ENCODE data around the gene SH3YL1. TPM values are rescaled to one million over a fixed set of nuclear protein-coding genes. Genes with fewer than 3 reads are reported as not detected.
A peak's percentile ranks its signal among the peaks of the same experiment; 100 is the strongest.

Gene SH3YL1
- total RNA-seq, 1 donor from 2014 or later: 8.9 TPM

- DNase-seq (ENCODE audit: low read depth in 2 of 2): no peak
These were observed 18.8 kb upstream of the SH3YL1 start for GRCh38 chr2:282371-283263.

GRCh38 chr2:281381-281780 is 17.5 kb upstream of the SH3YL1 start:
- DNase-seq (ENCODE audit: low read depth in 2 of 2): no peak

GRCh38 chr2:280650-281110 is 16.8 kb upstream of the SH3YL1 start:
- no peak for DNase-seq (ENCODE audit: low read depth in 2 of 2)

GRCh38 chr2:279956-280649 is 16.3 kb upstream of the SH3YL1 start:
- no peak for DNase-seq (ENCODE audit: low read depth in 2 of 2)

- no peak for DNase-seq (ENCODE audit: low read depth in 2 of 2)
These were observed 15.5 kb upstream of the SH3YL1 start for GRCh38 chr2:279366-279765.

- no peak for DNase-seq (ENCODE audit: low read depth in 2 of 2)
These were observed 15.1 kb upstream of the SH3YL1 start for GRCh38 chr2:278927-279320.

- DNase-seq (ENCODE audit: low read depth in 2 of 2): no peak
These were observed 14.6 kb upstream of the SH3YL1 start for GRCh38 chr2:278312-278926.

GRCh38 chr2:275466-275865 is 11.6 kb upstream of the SH3YL1 start:
- DNase-seq (ENCODE audit: low read depth in 2 of 2): no peak

GRCh38 chr2:274503-274902 is 10.7 kb upstream of the SH3YL1 start:
- no peak for DNase-seq (ENCODE audit: low read depth in 2 of 2)

GRCh38 chr2:273333-273732 is 9.5 kb upstream of the SH3YL1 start:
- DNase-seq (ENCODE audit: low read depth in 2 of 2): no peak

GRCh38 chr2:271917-272316 is 8.1 kb upstream of the SH3YL1 start:
- DNase-seq (ENCODE audit: low read depth in 2 of 2): no peak

- no peak for DNase-seq (ENCODE audit: low read depth in 2 of 2)
These were observed 7.0 kb upstream of the SH3YL1 start for GRCh38 chr2:270861-271260.

- DNase-seq (ENCODE audit: low read depth in 2 of 2): no peak
These were observed 5.7 kb upstream of the SH3YL1 start for GRCh38 chr2:269356-270030.

- no peak for DNase-seq (ENCODE audit: low read depth in 2 of 2)
These were observed 4.5 kb upstream of the SH3YL1 start for GRCh38 chr2:268323-268722.

GRCh38 chr2:264493-265468 is 949 bp upstream of the SH3YL1 start, which contains the start of gene ACP1:
ACP1 (plus strand) TSS chr2:264947; CDS start chr2:264965, 18 bp downstream.
- peak; percentile 90 to 96 for DNase-seq (ENCODE audit: low read depth in 2 of 2)

- DNase-seq (ENCODE audit: low read depth in 2 of 2): no peak
These were observed 652 bp downstream of the SH3YL1 start for GRCh38 chr2:263022-263738.

GRCh38 chr2:262117-262516 is 1.7 kb downstream of the SH3YL1 start:
- no peak for DNase-seq (ENCODE audit: low read depth in 2 of 2)

GRCh38 chr2:260507-261161 is 3.2 kb downstream of the SH3YL1 start:
- no peak for DNase-seq (ENCODE audit: low read depth in 2 of 2)

GRCh38 chr2:259789-260331 is 4.0 kb downstream of the SH3YL1 start:
- DNase-seq (ENCODE audit: low read depth in 2 of 2): no peak

Data from dermis microvascular lymphatic vessel endothelial cell (primary cell).